Activated CD4-positive, alpha-beta T cell treated with anti-CD3 and anti-CD28 coated beads, Interleukin-2, amount 10 ng/mL, durations not matched to agents 7 days and 5 days (primary cell): ENCODE data around the gene C11orf97. TPM values are rescaled to one million over a fixed set of nuclear protein-coding genes. Genes with fewer than 3 reads are reported as not detected.
"Not testable (repeated sequence)": the region's sequence is repeated elsewhere in the genome, so short reads cannot be mapped to it uniquely, and the experiment has no call there.

ENCODE experiments used
- CTCF ChIA-PET: fragments of 350-600 bp; sonication (Branson Sonifier 250); formaldehyde crosslinking; loops from one replicate; lab custom pipeline; 2021; ENCODE audit warnings: antibody characterized with exemption; lab: Charles Lee
- POLR2A ChIA-PET: fragments of 350-600 bp; sonication (Branson Sonifier 250); formaldehyde crosslinking; loops from one replicate; lab custom pipeline; 2021; ENCODE audit warnings: antibody characterized with exemption; lab: Charles Lee
- DNase-seq: peaks from one replicate; pipeline ENCODE4 v3.0.0-alpha.2; 2020
- H3K27ac Mint-ChIP-seq: one replicate; pipeline ENCODE4 v1.8.0; 2021; ENCODE audit warnings: mild to moderate bottlenecking, moderate library complexity, mixed read lengths
- H3K27me3 Mint-ChIP-seq: one replicate; pipeline ENCODE4 v1.8.0; 2021; ENCODE audit warnings: mixed read lengths
- H3K36me3 Mint-ChIP-seq: one replicate; pipeline ENCODE4 v1.8.0; 2021; ENCODE audit warnings: low read depth, mixed read lengths
- H3K4me1 Mint-ChIP-seq: one replicate; pipeline ENCODE4 v1.8.0; 2021; ENCODE audit warnings: mixed read lengths
- H3K4me3 Mint-ChIP-seq: one replicate; pipeline ENCODE4 v1.8.0; 2021; ENCODE audit warnings: mild to moderate bottlenecking, moderate library complexity, mixed read lengths
- H3K9me3 Mint-ChIP-seq: one replicate; pipeline ENCODE4 v1.8.0; 2021; ENCODE audit warnings: mixed read lengths
- total RNA-seq, 2 experiments: library from RNA; stranded (reverse); gene quantifications; one replicate each; pipeline ENCODE4 v1.2.3, GENCODE V29; 2021

The C11orf97 gene
- total RNA-seq, 2 experiments from 2014 or later, result not detected

DNA sequence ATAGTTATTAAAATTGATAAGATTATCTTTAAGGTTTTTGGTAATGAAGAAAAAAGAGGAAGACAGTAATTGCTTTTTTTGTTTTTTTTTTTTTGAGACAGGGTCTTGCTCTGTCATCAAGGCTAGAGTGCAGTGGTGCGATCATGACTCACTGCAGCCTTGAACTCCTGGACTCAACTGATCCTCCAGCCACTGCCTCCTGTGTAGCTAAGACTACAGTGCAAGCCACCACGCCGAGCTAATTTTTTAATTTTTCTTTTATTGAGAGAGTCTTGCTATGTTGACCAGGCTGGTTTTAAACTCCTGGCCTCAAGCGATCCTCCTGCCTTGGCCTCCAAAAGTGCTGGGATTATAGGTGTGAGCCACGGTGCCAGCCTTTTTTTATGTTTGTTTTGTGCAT is 5.7 kb upstream of the C11orf97 start:
- H3K4me1 Mint-ChIP-seq, H3K27ac Mint-ChIP-seq, H3K36me3 Mint-ChIP-seq, DNase-seq, CTCF ChIA-PET, H3K4me3 Mint-ChIP-seq, POLR2A ChIA-PET, H3K9me3 Mint-ChIP-seq: not testable (repeated sequence)
- H3K27me3 Mint-ChIP-seq, result peaks cover 23% of the 10 kb centered on the region

DNA sequence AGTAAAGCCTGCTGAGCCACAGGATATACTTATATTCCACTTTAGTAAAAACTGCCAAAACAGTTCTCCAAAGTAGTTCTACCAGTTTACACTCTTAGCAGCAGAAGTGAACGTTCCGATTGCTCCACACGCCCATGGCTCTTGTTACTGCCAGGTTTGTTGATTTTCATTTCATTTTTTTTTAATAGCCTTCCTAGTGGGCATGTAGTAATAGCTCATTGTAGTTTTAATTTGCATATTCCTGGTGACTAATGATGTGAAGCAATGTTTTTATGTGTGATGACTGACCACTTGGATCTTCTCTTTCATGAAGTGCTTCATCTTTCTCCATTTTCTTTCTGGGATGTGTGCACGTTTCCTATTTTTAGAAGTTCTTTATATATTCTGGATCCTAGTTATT is 4.8 kb upstream of the C11orf97 start:
- Mint-ChIP-seq H3K9me3 (no peaks in the 10 kb centered on the region), H3K36me3 (no peaks in the 10 kb centered on the region), H3K27ac (no peak overlapping the region), H3K27me3 (peaks cover 30% of the 10 kb centered on the region), H3K4me3 (no peak overlapping the region), H3K4me1 (peaks cover 7% of the 10 kb centered on the region)
- ChIA-PET POLR2A (no interaction called here), CTCF (no interaction called here)
- no peak for DNase-seq

DNA sequence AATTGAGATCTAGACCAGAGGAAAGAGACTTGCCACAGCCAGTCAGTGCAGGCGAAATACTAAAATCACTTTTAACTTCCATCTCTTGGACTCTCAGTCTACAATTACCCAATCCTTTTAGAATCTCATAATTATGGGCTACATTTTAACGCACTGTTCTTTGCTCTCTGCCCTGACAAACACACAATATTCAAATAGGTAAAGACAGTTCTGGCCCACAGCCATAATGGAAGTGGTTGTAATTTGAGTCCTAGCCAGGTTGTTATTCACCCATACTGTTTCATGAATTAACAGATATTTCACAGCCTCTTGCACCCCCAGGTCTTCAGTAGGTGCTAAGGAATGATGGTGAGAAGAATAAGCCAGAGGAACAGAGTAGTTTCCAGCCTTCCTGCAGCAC is 830 bp downstream of the C11orf97 start:
- Mint-ChIP-seq H3K4me3 (no peak overlapping the region), H3K9me3 (no peaks in the 10 kb centered on the region), H3K27me3 (peaks cover 56% of the 10 kb centered on the region), H3K27ac (no peak overlapping the region), H3K4me1 (peaks cover 12% of the 10 kb centered on the region), H3K36me3 (no peaks in the 10 kb centered on the region)
- ChIA-PET POLR2A (no interaction called here), CTCF (interaction anchor here (0.5 to 1.0 kb wide), 2 partner anchors 11 to 430 kb away, joined by 4 read pairs; no protein-coding TSS in a partner anchor)
- no peak for DNase-seq

DNA sequence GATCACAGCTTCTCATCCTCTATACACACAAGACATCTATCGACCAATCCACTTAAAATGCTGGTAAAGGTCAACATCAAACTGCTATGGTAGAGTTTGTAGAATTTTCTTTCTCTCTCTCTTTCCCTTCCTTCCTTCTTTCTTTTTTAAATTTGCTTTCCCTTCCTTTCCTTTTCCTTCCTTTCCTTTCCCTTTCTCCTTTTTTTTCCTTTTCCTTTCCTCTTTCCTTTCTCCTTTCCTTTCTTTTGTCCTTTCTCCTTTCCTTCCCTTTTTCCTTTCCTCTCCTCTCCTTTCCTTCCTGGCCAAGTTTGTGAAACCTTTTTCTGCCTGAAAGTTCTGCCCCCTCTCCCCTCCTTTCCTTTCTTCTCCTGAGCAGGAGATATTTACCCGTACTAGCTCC is 3.1 kb downstream of the C11orf97 start:
- no peak for DNase-seq
- H3K27me3 Mint-ChIP-seq, result peaks cover 44% of the 10 kb centered on the region
- ChIA-PET CTCF (no interaction called here), POLR2A (no interaction called here)
- H3K9me3 Mint-ChIP-seq, result no peaks in the 10 kb centered on the region
- no peak overlapping the region for H3K27ac Mint-ChIP-seq
- no peak overlapping the region for H3K4me3 Mint-ChIP-seq
- no peaks in the 10 kb centered on the region for H3K36me3 Mint-ChIP-seq
- peaks cover 12% of the 10 kb centered on the region for H3K4me1 Mint-ChIP-seq

DNA sequence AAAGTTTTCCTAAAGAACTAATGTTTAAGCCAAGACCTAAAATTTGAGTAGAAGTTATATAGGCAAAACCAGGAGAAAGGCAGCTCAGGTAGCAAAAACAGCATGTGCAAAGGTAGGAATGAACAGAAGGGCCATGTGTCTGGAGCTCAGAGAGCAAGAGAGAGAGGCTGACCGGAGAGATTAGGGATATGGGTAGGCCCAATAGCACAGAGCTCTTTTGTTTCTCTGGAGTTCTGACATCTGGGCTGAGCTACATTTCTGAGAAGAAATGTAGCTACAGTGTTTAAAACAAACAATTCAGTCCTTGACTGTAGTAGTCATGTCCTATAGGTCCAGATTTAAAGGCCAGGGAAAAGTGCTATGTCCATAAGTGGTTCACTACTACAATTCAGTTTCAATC is 4.5 kb downstream of the C11orf97 start:
- no peak overlapping the region for H3K27ac Mint-ChIP-seq
- peaks cover 11% of the 10 kb centered on the region for H3K4me1 Mint-ChIP-seq
- no peak for DNase-seq
- ChIA-PET CTCF (interaction anchor here (0.8 kb wide), 1 partner anchor 86 kb away, joined by 3 read pairs; no protein-coding TSS in a partner anchor), POLR2A (no interaction called here)
- H3K4me3 Mint-ChIP-seq, result no peak overlapping the region
- no peaks in the 10 kb centered on the region for H3K9me3 Mint-ChIP-seq
- H3K27me3 Mint-ChIP-seq, result peaks cover 33% of the 10 kb centered on the region
- H3K36me3 Mint-ChIP-seq, result no peaks in the 10 kb centered on the region

DNA sequence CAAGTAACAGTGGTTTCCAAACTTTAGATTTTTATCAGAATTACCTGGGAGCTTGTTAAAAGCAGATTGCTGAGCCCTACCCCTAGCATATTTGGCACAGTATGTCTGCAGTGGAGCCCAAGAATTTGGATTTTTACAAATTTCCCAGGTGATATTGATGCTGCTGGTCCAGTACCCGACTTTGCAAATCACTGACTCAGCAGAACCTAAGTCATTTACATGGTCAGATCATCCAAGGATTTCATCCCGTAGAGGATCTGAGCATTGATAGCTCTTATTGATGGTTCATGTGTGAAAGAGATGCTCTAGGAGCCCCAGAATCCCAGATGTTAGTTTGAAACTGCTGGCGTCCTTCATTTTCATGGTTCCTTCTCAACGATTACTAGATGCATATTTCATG is 6.0 kb downstream of the C11orf97 start:
- no peak for DNase-seq
- CTCF ChIA-PET, result no interaction called here
- Mint-ChIP-seq H3K27ac (no peak overlapping the region), H3K36me3 (no peaks in the 10 kb centered on the region), H3K27me3 (peaks cover 21% of the 10 kb centered on the region), H3K4me1 (no peaks in the 10 kb centered on the region), H3K4me3 (no peak overlapping the region), H3K9me3 (no peaks in the 10 kb centered on the region)
- POLR2A ChIA-PET, result no interaction called here

DNA sequence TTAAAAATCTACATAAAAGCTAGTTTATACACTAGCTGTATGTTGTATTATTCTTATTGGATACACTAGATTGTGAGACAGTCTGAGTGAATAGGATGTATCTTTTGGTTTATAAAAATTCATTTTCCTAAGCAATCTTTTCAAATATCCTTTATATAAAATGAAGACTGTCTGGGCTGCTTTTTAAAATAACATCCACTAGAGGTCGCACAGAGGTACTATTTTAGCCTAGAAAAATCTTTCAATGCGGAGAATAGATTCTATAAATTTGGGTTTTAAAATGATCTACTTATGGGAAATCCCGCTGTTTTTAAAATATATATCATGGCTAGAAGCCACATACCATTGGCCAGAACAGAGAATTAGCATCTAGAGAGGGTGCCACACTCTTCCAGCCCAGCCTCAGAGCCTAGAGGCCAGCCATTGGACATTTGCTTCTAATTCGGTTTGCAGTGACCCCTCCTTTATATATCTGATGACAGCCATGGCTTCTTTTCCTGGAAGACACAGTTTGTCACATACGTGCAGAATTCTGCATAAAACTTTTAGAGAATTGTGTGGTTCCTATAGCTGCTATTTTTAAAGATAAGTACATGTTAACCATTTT is 7.3 kb downstream of the C11orf97 start:
- H3K4me3 Mint-ChIP-seq, result no peak overlapping the region
- H3K27ac Mint-ChIP-seq, result no peak overlapping the region
- H3K4me1 Mint-ChIP-seq, result no peaks in the 10 kb centered on the region
- CTCF ChIA-PET, result interaction anchor here (0.9 kb wide), 1 partner anchor 624 kb away, joined by 3 read pairs; no protein-coding TSS in a partner anchor
- DNase-seq, result peak; percentile 24
- no peaks in the 10 kb centered on the region for H3K9me3 Mint-ChIP-seq
- POLR2A ChIA-PET, result no interaction called here
- H3K36me3 Mint-ChIP-seq, result no peaks in the 10 kb centered on the region
- H3K27me3 Mint-ChIP-seq, result peaks cover 15% of the 10 kb centered on the region

DNA sequence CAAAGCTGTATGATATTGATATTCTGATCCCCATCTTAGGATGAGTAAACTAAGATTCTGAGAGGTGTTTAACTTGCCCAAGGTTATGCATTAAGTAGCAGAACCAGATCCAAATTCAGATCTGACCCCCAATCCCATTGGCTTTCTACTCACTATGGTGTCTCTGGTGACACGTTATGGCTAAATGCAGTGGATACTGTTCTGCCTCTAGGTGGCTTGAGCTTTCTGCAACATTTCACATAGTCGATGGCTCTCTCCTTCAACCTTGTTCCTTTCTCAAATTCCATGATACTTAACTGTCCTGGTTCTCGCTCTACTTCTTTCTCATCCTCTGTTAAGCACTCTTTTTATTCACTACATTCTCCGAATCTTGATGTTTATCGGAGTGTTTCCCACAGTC is 9.4 kb downstream of the C11orf97 start:
- H3K9me3 Mint-ChIP-seq, result no peaks in the 10 kb centered on the region
- ChIA-PET POLR2A (no interaction called here), CTCF (interaction anchor here (0.8 kb wide), 1 partner anchor 15 kb away, joined by 3 read pairs; no protein-coding TSS in a partner anchor)
- no peak for DNase-seq
- H3K36me3 Mint-ChIP-seq, result no peaks in the 10 kb centered on the region
- H3K27me3 Mint-ChIP-seq, result peaks cover 9% of the 10 kb centered on the region
- no peak overlapping the region for H3K27ac Mint-ChIP-seq
- no peak overlapping the region for H3K4me3 Mint-ChIP-seq
- H3K4me1 Mint-ChIP-seq, result no peaks in the 10 kb centered on the region

DNA sequence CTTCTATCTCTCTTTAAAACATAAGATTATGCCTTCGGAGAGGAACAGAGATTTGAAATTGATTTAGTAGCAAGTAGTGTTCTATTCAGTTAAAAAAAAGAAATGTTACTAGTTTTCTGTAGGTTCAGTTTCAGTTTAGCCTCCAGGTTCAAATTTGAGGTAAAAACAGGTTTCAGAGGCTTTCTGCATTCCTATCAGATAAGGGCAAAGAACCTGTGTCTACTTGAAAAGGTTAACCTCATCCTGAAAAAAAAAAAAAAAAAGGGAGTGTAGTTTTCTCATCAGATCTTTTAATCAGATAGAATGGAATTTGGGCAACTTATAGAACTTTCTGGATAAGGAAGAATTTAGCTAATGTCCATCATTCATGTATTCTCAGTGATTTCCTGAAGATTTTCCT is 12.1 kb downstream of the C11orf97 start:
- Mint-ChIP-seq H3K4me3 (no peak overlapping the region), H3K36me3 (no peaks in the 10 kb centered on the region), H3K27ac (no peak overlapping the region), H3K4me1 (no peaks in the 10 kb centered on the region), H3K27me3 (peaks cover 26% of the 10 kb centered on the region), H3K9me3 (no peaks in the 10 kb centered on the region)
- no peak for DNase-seq
- ChIA-PET CTCF (no interaction called here), POLR2A (no interaction called here)

DNA sequence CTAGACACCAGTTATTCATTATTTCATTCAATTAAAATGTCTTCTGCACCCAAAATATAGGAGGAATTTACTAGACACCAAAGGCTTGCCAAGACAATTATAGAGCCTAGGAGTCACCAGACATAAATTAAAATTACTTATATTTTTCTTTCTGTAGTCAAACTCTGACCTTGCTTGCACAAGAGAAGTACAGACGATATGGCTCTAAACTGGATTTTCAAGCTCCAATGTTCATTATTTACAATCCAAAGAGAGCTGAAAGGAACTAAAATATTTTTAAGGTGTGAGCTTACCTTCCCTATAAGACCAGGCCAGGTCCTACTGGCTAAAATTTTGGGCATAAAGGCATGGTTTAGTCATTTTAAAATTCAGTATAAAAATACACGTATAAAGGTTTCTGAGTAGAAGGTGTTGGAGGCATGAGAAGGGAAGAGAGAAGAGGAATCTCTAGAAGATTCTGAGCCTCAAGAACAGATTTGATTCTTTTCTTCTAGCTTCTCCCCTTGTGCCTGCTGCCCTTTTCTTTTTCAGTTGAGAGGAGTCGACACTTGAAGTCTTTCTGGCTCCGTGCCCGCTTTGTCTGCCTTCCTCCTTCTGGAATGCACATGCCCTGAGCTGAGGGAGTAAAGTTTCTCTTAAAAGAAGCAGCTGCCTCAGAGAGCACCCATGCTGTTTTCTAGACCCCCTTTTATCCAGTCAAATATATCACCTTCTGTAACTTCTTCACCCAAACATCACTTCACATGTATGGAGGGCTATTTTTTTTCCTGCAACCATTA is 13.5 kb downstream of the C11orf97 start:
- POLR2A ChIA-PET, result no interaction called here
- no peak for DNase-seq
- H3K36me3 Mint-ChIP-seq, result no peaks in the 10 kb centered on the region

DNA sequence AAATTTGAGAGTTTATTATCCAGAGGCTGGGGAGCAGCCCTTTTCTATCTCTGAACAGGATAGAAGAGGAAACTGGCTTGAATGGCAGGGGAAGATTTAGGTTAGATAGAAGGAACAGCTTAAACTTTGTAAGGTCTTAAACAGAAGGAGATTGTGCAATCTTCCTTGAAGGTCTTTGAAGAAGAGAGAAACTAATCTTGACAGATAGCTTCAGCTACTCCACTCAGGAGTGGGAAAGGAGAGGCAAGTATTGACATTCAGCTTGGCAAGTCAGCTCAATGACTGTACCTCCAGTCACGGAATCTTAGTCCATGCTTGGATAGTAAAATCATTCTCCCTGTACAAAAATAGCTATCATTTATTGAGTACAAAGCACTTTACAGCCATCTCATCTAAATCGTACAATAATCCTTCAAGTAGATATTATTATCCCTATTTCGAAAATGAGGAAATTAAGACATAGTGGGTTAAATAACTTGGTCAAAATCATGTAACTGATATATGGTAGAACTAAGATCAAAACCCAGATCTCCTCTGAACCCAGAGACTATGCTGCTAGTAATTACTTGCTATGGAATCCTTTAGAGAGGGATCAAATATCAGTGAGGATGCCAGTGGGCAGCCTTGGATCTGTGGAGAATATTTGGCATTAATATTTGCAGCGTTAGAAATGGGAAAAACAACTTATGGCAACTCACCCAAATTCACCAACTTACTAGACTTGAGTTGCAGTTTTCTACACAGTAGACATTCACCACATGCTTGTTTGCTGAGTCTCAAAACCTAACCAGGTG is 14.6 kb downstream of the C11orf97 start:
- no peak overlapping the region for H3K27ac Mint-ChIP-seq
- H3K9me3 Mint-ChIP-seq, result no peaks in the 10 kb centered on the region
- POLR2A ChIA-PET, result no interaction called here
- CTCF ChIA-PET, result no interaction called here
- H3K4me3 Mint-ChIP-seq, result no peak overlapping the region
- no peaks in the 10 kb centered on the region for H3K4me1 Mint-ChIP-seq
- H3K27me3 Mint-ChIP-seq, result peaks cover 31% of the 10 kb centered on the region
- DNase-seq, result no peak
- H3K36me3 Mint-ChIP-seq, result no peaks in the 10 kb centered on the region

More for the DNA sequence above, 13.5 kb downstream of the C11orf97 start:
- CTCF ChIA-PET, result no interaction called here
- no peak overlapping the region for H3K27ac Mint-ChIP-seq
- H3K27me3 Mint-ChIP-seq, result peaks cover 26% of the 10 kb centered on the region
- no peaks in the 10 kb centered on the region for H3K4me1 Mint-ChIP-seq
- H3K4me3 Mint-ChIP-seq, result no peak overlapping the region
- H3K9me3 Mint-ChIP-seq, result no peaks in the 10 kb centered on the region

DNA sequence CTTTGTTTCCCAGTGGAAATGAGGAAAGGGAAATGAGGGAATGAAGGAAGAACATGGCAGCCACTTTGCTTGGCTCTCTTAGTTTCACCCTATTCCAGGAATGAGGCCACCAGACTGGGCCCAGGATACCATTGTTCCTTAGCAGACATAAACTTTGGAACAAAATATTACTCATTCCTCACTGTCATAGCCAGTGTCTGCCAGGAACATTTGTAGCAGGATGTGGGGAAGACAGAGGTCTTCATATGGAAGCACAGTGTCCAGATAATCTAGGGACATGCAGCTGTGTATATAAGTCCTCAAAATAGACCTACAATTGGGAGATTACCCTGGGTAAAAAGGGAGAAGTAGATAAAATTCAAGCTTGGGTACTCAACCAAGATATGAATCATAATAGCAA is 16.3 kb downstream of the C11orf97 start:
- H3K9me3 Mint-ChIP-seq, result no peaks in the 10 kb centered on the region
- H3K4me1 Mint-ChIP-seq, result no peaks in the 10 kb centered on the region
- H3K4me3 Mint-ChIP-seq, result no peak overlapping the region
- POLR2A ChIA-PET, result no interaction called here
- H3K27ac Mint-ChIP-seq, result no peak overlapping the region
- peaks cover 38% of the 10 kb centered on the region for H3K27me3 Mint-ChIP-seq
- DNase-seq, result no peak
- CTCF ChIA-PET, result no interaction called here
- H3K36me3 Mint-ChIP-seq, result no peaks in the 10 kb centered on the region

DNA sequence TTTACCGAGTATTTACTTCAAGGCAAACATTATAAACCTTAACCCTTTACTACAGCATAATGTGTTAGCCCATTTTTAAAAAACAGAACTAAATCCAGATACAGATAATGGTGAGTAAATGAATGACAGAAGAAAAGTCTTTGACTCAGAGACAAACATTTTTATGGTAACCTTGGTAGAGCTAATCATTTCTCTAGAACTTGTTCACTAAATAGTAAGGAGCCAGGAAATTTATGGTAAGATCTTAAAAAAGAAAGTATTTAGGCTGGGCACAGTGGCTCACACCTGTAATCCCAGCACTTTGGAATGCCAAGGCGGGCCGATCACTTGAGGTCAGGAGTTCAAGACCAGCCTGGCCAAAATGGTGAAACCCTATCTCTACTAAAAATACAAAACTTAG is 19.9 kb downstream of the C11orf97 start:
- Mint-ChIP-seq H3K27ac (no peak overlapping the region), H3K27me3 (peaks cover 43% of the 10 kb centered on the region), H3K4me3 (no peak overlapping the region), H3K9me3 (no peaks in the 10 kb centered on the region), H3K36me3 (no peaks in the 10 kb centered on the region), H3K4me1 (no peaks in the 10 kb centered on the region)
- no peak for DNase-seq
- POLR2A ChIA-PET, result no interaction called here
- CTCF ChIA-PET, result no interaction called here
